GM21447 (cell line): ENCODE measurements around the gene CMTM3.
"Not testable (repeated sequence)": the region's sequence is repeated elsewhere in the genome, so short reads cannot be mapped to it uniquely, and the experiment has no call there.

Source experiments
- ATAC-seq: cut with Tn5 transposase; IDR thresholded peaks from one replicate; pipeline ENCODE4 v1.9.1; 2021; ENCODE audit not compliant: unreplicated experiment

CMTM3 gene

GRCh38 chr16:66660422-66661209 is 56.1 kb downstream of the CMTM3 start:
- no peak for ATAC-seq

- no peak for ATAC-seq
Measured at GRCh38 chr16:66661210-66661560, 56.7 kb downstream of the CMTM3 start.

GRCh38 chr16:66661671-66662346 is 57.3 kb downstream of the CMTM3 start:
- not testable (repeated sequence) for ATAC-seq

GRCh38 chr16:66662445-66663194 is 58.1 kb downstream of the CMTM3 start:
- ATAC-seq, result no peak
